Activated CD4-positive, alpha-beta T cell treated with anti-CD3 and anti-CD28 coated beads, Interleukin-2, Interleukin-6, amounts not matched to agents 100 ng/mL and 50 ng/mL, durations not matched to agents 16 hours and 8 hours (primary cell): Measurements from ENCODE around the gene SLF1.
"Not testable (repeated sequence)": the region's sequence is repeated elsewhere in the genome, so short reads cannot be mapped to it uniquely, and the experiment has no call there.

ENCODE experiments used
- DNase-seq: peaks from one replicate; pipeline ENCODE4 v3.0.0-alpha.2; 2020

SLF1 gene

GRCh38 chr5:94618493-94619328, at the start of gene SLF1, which contains the start of gene KIAA0825:
Gene SLF1 (plus strand): TSS chr5:94618669. CDS start chr5:94628811, 10,142 bp downstream.
Gene KIAA0825 (minus strand): TSS chr5:94618604. CDS start chr5:94537126, 81,478 bp downstream.
- peak; percentile 94 for DNase-seq

GRCh38 chr5:94571415-94571814, 47.1 kb upstream of the SLF1 start:
- no peak for DNase-seq

- not testable (repeated sequence) for DNase-seq
Observed at GRCh38 chr5:94573349-94573748, 45.1 kb upstream of the SLF1 start.

GRCh38 chr5:94575196-94575595, 43.3 kb upstream of the SLF1 start:
- DNase-seq = peak; percentile 66

- DNase-seq = peak; percentile 74
Observed at GRCh38 chr5:94577466-94578245, 40.8 kb upstream of the SLF1 start.

GRCh38 chr5:94595281-94595840, 23.1 kb upstream of the SLF1 start:
- no peak for DNase-seq

DNA sequence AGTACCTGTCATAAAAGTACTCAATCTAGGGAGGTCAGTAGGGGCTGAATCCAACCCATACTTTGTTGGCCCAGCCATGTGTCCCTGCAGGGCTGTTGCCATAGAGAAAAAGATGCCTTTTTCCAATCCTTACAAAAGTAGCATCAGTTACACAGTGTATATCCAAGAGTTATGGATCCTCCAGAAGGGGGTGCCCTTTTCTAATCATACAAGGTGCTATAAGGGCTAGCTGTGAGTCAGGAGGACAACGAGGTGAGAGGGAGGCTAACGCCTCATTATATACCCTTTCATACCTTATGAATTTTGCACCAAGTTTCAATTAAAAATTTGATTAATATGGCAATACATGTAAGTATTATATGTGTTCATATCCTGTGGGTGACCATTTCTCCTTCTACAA, 4.9 kb upstream of the SLF1 start:
- DNase-seq = peak; percentile 47

DNA sequence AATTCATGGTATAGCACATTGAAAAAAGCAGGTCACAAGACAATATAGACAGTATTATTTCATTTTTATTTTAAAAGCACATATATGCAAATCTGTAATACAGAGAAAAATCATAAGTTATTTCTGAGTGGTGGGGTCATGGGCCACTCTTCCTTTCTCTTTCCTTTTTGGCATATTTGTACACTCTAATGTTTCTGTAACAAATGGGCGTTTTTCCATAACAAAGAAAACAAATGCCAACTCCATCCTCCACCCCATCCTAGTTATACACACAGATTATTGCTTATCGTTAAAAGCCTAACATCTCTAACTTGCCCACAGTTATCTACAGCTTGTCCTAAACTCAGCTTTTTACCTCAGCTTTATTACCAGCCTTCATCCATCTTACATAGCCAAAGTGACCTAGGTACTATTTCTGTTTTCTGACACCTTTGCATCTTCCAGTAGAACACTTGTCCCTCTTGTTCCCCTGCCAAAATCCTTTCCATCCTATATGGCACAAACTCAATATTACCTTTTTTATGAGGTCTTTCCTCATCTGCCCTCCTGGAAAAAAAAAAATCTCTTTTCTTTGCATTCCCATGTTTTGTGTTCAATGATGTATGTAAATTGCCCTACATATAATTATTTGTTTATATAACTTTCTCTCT, 4.2 kb upstream of the SLF1 start:
- no peak for DNase-seq

GRCh38 chr5:94615862-94616261, 2.6 kb upstream of the SLF1 start:
- DNase-seq = no peak

DNA sequence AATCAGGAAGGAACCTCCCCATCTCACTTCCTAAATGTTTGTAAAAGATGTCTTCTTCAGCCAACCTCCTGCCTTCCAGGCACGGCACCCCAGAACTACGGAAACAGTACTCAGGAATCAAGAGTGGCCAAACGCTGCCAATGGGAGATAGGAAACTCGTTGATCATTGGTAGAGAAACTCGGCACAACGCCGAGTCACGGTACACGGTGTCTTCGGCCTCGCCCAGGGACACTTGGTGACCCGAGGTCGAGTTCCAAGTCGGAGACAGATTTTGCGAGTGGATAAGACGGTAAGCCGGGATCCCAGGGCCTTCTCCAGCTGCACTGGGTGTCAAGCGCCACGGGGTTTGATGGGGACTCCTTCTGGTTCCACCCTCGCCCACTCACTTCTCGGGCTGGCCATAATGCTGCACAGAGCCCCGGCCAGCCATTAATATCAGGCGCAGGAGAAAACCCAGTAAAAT, 408 bp upstream of the SLF1 start:
- peak; percentile 54 for DNase-seq

DNA sequence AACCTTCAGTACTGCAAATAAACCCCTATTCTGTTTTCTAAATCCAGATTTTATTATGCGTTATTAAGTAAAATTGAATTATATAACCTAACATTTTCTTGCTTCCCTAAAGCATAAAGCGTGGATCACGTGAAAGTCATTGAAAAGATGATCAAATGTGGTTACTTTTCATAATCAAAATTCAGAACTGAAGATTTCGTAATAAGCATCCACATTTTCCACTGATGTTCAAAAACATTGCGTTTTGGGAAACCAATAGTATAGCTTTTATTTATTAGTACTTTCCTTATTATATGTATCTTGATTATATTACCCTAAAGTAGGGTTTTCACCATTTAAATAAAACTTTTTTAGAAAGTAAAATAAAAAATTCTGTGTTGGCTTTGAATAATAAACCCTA, 1.8 kb downstream of the SLF1 start:
- no peak for DNase-seq

DNA sequence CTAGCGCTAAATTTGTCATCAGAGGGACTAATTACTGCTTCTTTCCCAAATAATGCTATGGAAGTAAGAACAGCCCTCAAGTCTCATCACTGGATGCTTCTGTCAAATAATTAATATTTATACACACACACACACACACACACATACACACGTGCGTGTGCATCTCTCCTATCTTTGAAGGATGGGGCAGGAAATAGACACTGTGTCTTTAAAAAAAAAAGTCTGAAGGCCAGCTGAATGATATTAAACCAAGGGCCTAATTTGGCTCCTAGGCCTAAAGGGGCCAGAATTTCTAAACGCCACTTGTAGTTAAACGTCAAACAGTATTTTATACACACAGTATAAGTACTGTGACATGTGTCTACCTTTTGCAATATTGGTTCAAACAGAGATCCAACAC, 3.3 kb downstream of the SLF1 start:
- no peak for DNase-seq

DNA sequence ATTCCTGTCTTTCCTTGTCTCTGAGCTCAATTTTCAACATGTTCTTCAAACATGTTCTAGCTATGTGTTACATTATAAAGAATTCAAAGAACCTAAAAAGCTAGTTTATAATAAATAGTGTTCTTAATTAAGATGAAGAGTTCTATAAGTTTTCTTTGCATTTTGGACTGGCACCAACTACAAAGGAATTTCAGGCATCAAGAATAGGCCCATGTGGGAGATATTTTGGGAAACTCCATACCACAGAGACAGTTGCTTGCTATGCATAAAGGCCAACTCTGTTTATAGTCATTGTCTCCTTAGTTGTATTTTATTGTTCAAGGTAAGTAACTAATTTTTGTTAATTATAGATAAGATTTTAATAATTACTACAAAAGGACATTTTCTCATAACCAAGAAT, 4.5 kb downstream of the SLF1 start:
- DNase-seq = no peak

GRCh38 chr5:94623877-94624276, 5.4 kb downstream of the SLF1 start:
- no peak for DNase-seq

DNA sequence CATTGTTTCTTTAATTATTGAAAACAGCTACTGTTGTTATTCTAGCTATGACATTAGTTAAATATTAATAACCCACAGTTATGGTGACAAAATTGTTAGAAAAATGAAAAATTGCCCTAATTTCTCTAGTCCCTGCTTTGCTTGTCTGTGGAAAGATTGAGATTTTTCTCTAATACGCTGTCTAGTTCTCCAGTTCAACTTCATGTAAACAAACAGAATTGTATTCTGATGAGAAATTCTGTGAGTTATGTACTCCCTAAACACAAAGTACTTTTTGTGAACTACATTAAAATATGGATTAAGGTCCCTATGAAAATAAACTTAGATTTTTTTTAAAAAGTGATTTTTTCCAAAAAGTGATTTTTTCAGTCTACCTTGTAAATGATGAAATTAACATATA, 8.7 kb downstream of the SLF1 start:
- DNase-seq = no peak

- no peak for DNase-seq
Observed at GRCh38 chr5:94632024-94632423, 13.6 kb downstream of the SLF1 start.

- DNase-seq = no peak
Observed at GRCh38 chr5:94640176-94640575, 21.7 kb downstream of the SLF1 start.

GRCh38 chr5:94645053-94645452, 26.6 kb downstream of the SLF1 start:
- peak; percentile 5 for DNase-seq

DNA sequence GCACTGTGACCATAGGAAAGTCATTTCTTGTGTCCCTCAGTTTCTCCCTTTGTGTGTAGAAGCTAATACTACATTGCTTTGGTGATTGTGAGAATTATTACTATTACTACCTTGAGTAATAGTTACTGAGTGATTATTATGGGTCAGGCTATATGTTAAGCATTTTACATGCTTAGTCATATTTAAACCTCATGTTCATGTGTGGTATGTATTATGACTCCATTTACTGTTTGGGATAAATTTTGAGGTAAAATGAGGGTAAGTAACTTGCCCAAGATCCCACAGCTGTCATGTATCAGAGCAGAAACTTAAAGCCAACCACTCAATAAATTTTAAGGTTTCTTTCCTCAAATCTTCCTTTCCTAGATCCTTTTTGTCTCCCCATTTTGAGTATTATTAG, 28.3 kb downstream of the SLF1 start:
- no peak for DNase-seq

DNA sequence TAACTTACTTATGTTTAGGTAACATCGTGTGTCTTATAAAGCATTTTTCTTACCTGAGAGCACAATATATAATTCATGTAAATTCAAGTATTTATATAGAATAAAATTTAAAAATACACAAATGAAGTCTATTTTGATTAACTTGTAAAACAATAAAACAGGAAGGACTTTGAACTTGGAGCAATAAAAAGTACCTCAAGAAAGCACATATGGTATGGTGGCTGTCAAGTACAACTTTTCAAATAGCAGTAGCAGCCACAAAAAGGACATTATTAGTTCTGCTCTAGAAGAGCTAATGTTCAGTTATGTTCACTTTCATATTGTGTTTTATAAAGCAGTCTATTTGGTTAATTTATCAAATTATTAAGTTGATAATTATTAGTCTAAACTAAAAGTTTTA, 31.4 kb downstream of the SLF1 start:
- DNase-seq = no peak

DNA sequence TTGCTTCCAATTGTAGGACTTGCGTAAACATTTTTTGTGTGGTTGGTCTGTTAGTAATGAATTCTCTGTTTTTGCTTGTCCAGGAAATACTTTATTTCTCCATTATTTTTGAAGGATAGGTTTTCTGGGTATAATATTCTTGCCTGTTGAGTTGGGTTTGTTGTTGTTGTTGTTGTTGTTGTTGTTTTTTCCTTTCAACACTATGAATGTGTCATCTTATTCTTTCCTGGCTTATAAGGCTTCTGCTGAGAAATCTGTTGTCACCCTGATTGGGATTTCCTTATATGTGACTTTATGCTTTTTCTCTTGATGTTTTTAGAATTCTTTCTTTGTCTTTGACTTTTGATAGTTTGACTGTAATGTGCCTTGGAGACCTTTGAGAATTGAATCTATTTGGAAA, 39.8 kb downstream of the SLF1 start:
- no peak for DNase-seq

- no peak for DNase-seq
Observed at GRCh38 chr5:94660506-94660905, 42.0 kb downstream of the SLF1 start.

DNA sequence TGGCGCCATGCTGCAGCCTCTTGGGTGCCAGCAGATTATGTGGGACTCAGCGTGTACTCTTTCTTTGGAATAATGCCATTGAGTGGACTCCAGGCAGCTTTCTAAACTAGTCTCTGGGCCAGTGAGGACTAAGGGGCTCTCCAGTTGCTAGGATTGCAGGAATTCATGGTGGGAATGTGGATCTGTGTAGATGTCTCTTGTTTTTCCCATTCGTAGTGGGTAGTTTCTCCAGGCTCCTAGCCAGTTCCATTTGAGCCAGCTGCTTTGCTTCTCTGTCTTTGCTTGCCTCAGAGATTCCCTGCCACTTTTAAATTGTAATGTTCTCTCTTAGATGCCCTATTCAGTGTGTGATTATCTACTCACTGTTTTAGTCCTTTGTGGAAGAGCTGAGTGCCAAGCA, 42.6 kb downstream of the SLF1 start:
- DNase-seq = no peak
